Kidney epithelial cell (primary cell): Measurements from ENCODE around the gene MLF2. TPM values are rescaled to one million over a fixed set of nuclear protein-coding genes. Genes with fewer than 3 reads are reported as not detected.

Experiments used
- DNase-seq: peaks from one replicate; pipeline ENCODE4 v3.0.0-alpha.2; 2010; ENCODE audit warnings: low read depth
- H3K27me3 ChIP-seq: 2 replicates; pipeline ENCODE4 v1.6.0; 2011; ENCODE audit warnings: low read length; ENCODE audit not compliant: control insufficient read depth, insufficient read depth
- H3K36me3 ChIP-seq: 2 replicates; pipeline ENCODE4 v1.5.1; 2011; ENCODE audit warnings: low read length; ENCODE audit not compliant: control insufficient read depth, insufficient read depth
- H3K4me3 ChIP-seq: 2 replicates; pipeline ENCODE4 v1.5.1; 2011; ENCODE audit warnings: low read depth, mild to moderate bottlenecking, control low read depth, low read length
- CTCF ChIP-seq: IDR thresholded peaks from 2 replicates; pipeline ENCODE4 v1.5.1; 2011; ENCODE audit warnings: mild to moderate bottlenecking, moderate library complexity, low read length, control low read depth, inconsistent platforms; ENCODE audit not compliant: insufficient read depth, poor library complexity, severe bottlenecking
- total RNA-seq: library from RNA; depleted of rRNA; stranded (reverse); fragments of >200 nt; gene quantifications from 2 replicates; pipeline ENCODE4 v1.2.3, GENCODE V29; 2015

The MLF2 gene
- total RNA-seq, 1 donor from 2014 or later, result 190 TPM

GRCh38 chr12:6784761-6785160 is 31.8 kb upstream of the MLF2 start:
- Histone ChIP-seq H3K4me3 (no peak overlapping the region), H3K36me3 (no peaks in the 10 kb centered on the region), H3K27me3 (no peaks in the 10 kb centered on the region)
- no peak for TF ChIP-seq CTCF
- no peak for DNase-seq

- Histone ChIP-seq H3K27me3 (no peaks in the 10 kb centered on the region), H3K4me3 (no peak overlapping the region), H3K36me3 (no peaks in the 10 kb centered on the region)
- TF ChIP-seq CTCF, result no peak
- no peak for DNase-seq
These were observed 31.4 kb upstream of the MLF2 start for GRCh38 chr12:6784296-6784695.

- TF ChIP-seq CTCF, result no peak
- no peak overlapping the region for H3K4me3 ChIP-seq
- no peaks in the 10 kb centered on the region for H3K27me3 ChIP-seq
- no peaks in the 10 kb centered on the region for H3K36me3 ChIP-seq
- no peak for DNase-seq
These were observed 30.9 kb upstream of the MLF2 start for GRCh38 chr12:6783828-6784227.

GRCh38 chr12:6782850-6783566 is 30.1 kb upstream of the MLF2 start:
- no peak for TF ChIP-seq CTCF
- no peak for DNase-seq
- H3K36me3 ChIP-seq, result no peaks in the 10 kb centered on the region
- peaks cover 3% of the 10 kb centered on the region for H3K27me3 ChIP-seq
- H3K4me3 ChIP-seq, result no peak overlapping the region

- DNase-seq, result no peak
- Histone ChIP-seq H3K27me3 (peaks cover 5% of the 10 kb centered on the region), H3K36me3 (no peaks in the 10 kb centered on the region), H3K4me3 (no peak overlapping the region)
- no peak for TF ChIP-seq CTCF
These were observed 29.2 kb upstream of the MLF2 start for GRCh38 chr12:6782119-6782518.

GRCh38 chr12:6780573-6780972 is 27.6 kb upstream of the MLF2 start:
- no peak for DNase-seq
- Histone ChIP-seq H3K27me3 (peaks cover 5% of the 10 kb centered on the region), H3K4me3 (no peak overlapping the region), H3K36me3 (no peaks in the 10 kb centered on the region)
- no peak for TF ChIP-seq CTCF
